ENCODE data around the gene IL2RG. TPM values are rescaled to one million over a fixed set of nuclear protein-coding genes. Genes with fewer than 3 reads are reported as not detected.

IL2RG gene
- total RNA-seq, 1 experiment from 2014 or later: 5.3 TPM

DNA sequence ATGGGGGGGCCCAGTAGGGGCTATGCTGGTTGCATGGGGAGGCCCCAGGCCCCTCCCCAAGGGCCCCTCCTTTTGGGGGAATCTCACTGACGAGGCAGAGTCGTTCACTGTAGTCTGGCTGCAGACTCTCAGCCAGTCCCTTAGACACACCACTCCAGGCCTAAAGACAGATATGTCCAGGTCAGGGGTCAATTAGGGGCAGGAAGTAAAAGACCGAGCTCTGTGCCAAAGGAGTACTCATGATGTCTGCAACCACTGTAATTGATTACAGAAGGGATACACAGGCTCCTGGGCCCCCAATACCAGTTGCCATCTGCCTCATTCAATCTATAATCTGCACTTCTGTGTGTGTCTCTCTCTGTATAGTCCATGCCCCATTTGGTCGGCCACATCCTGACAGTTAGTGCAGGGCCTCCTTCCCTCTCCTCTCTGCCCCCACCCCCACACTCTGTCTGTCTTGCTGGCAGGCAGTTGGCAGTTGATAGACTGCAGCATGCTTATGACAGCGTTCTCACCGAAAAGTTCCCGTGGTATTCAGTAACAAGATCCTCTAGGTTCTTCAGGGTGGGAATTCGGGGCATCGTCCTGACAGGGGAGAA, 3.5 kb downstream of the IL2RG start:
- DNase-seq (ENCODE audit: low read depth): no peak

GRCh38 chrX:71107245-71107644, 4.1 kb downstream of the IL2RG start:
- no peak for DNase-seq (ENCODE audit: low read depth)

- DNase-seq (ENCODE audit: low read depth): peak; percentile 32
These were observed 5.0 kb downstream of the IL2RG start, which contains the start of gene CXorf65 for GRCh38 chrX:71106427-71106826. Gene CXorf65, minus strand, starts transcription at chrX:71106740. Its CDS starts 184 bp downstream, at chrX:71106556.

GRCh38 chrX:71105628-71106027, 5.7 kb downstream of the IL2RG start:
- no peak for DNase-seq (ENCODE audit: low read depth)

- DNase-seq (ENCODE audit: low read depth): no peak
These were observed 8.0 kb downstream of the IL2RG start for GRCh38 chrX:71103110-71103983.

DNA sequence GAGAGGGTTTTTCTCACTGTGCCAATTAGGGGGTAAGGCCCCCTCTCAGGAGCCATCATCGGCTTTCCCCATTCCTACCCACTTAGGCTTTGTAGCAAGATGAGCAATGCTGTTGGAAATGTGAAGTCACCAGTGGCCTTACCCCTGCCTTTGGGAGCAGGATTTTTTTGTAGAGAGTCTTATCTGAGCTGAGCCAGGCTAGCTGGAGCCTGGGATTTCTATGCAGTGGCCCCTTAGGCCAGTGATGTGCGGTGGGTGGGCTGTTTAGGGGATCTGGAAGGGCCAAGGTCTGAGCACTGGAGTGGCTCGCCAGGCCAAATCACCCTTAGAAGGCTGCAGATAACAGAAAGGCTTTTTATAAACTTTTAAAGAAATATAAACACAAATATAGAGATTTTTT, 9.1 kb downstream of the IL2RG start:
- DNase-seq (ENCODE audit: low read depth): no peak

- DNase-seq (ENCODE audit: low read depth): no peak
These were observed 10.5 kb downstream of the IL2RG start for GRCh38 chrX:71100581-71101505.

DNA sequence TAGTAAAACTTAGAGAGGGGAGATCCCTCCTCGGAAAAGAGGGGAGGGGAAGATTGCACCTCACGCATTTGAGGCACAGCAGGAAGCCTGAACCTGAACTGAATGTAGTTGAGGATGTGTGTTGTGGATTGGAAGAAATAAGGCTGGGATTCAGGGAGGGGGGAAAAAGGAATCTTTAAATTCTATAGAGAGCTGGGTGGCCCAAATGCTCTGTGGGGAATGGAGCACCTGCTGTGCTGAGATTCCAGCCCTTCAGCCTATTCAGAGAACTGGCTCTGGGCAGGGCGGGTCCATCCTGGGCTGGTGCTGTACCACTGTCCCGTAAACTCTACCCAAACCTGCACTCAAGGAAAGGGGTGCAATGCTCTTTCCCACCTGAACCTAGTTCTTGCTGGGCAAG, 11.6 kb downstream of the IL2RG start:
- no peak for DNase-seq (ENCODE audit: low read depth)

DNA sequence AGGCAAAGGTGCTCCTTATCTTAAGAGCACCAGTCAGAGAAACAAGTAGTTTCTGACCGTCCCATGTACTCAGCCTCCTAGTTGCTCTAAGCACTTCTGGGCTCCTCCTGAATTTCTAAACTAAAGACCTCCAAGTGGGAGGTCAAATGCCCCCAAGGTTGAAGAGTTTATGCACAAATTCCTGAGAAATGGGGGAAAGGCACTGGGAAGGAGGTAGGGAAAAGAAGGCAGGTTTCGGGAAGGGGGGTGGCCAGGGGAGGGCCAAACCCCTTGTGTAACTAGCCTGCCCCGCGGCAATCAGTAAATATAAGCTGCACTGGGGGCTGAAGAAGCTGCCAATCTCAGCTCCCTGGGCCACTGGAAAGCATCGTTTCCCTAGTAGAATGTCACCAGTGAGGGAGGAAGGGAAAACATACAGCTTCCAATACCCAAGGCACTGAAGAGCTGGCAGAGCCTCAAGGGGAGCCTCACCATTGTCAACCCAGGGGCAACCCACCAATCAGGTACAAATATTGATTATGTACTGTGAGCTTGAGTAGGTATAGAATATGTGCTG, 12.3 kb downstream of the IL2RG start:
- no peak for DNase-seq (ENCODE audit: low read depth)

GRCh38 chrX:71098302-71098701, 13.1 kb downstream of the IL2RG start:
- peak; percentile 54 for DNase-seq (ENCODE audit: low read depth)

- no peak for DNase-seq (ENCODE audit: low read depth)
These were observed 14.7 kb downstream of the IL2RG start for GRCh38 chrX:71096760-71097032.

DNA sequence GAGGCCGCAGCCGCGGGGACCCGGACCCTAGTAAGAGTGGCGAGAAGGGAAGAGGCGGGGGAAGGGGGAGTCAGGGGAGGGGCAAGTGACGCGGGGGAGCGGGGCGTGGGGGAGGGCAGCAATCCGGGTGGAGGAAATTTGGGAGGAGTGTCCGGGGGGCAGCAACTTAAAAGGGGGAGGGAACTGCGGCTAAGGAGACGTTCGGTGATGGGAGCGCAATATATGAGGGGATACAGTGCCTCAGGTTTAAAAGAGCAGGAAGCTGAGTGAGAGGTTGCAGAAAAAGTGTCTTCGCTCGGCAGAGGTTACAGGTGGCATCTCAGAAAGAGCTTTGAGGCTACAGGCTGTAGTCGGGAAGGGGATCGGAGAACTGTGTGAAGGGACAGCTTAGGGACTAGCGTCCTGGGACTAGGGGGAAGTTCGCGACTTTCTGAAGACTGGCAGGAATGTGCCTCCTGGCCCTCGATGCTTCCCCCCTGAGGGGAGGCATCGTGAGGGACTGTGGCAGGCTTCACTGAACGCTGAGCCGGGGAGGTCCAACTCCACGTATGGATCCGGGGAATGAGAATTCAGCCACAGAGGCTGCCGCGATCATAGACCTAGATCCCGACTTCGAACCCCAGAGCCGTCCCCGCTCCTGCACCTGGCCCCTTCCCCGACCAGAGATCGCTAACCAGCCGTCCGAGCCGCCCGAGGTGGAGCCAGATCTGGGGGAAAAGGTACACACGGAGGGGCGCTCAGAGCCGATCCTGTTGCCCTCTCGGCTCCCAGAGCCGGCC, 15.2 kb downstream of the IL2RG start:
- DNase-seq (ENCODE audit: low read depth): peak; percentile 41

DNA sequence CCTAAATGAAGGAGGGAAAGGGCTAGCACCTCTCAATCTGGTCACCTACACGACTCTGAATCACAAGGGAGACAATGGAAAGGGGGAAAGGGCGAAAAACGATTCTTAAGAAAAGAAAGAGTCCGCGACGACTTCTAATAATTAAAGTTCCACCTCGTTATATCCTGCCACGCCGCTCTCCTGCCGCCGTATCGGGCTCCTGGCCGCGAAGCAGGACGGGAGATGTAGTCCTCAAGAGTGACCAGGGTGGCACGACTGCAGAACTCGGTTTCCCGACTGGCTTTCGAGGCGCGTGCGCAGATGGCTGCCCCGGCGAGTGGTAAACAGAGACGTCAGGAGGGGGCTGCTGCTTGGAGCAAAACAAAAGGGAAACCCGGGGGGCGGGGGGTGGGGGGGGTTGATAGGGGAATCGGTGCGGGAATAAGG, 15.8 kb downstream of the IL2RG start, which contains the start of gene FOXO4:
FOXO4 (plus strand) TSS at position 297 of the 426 bp plus-strand sequence. CDS start 678 bp downstream, outside the sequence.
- DNase-seq (ENCODE audit: low read depth): peak; percentile 90

DNA sequence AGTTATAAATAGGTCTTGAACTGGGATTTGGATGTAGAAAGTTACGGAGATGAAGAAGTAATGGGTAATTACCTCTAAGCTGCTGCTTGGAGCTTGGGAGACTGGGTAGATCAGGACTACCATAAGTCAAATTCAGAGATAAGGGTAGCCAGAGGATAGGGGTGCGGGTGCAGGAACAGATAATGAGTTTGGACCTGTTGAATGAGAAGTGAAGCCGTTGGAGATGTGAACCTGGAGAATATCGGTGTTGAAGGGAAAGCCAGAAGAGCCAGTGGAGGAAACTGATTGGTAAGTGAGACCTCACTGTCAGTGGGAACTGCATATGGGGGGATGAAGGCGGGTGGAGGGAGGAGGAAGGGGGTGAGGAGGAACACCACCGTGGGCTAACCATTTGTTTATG, 16.3 kb downstream of the IL2RG start:
- DNase-seq (ENCODE audit: low read depth): no peak

DNA sequence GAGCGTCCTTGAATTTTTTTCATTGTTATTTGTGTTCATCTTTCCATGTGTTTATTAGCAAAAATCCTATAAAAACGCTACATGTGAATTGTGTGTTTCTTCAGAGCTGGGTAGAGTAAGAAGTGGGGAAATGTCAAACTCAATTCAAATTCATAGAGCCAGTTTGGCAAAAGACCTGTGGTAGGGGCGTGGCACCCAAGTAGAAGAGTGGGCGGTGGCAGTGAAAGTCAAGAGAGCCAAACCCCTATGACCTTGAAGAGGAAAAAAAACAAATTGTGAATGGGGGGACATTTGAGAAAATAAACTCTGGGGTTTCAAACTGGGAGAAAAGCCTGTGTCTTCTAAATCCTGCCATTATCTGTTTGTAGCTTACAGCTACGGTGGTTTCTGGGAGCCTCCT, 20.1 kb downstream of the IL2RG start:
- no peak for DNase-seq (ENCODE audit: low read depth)

DNA sequence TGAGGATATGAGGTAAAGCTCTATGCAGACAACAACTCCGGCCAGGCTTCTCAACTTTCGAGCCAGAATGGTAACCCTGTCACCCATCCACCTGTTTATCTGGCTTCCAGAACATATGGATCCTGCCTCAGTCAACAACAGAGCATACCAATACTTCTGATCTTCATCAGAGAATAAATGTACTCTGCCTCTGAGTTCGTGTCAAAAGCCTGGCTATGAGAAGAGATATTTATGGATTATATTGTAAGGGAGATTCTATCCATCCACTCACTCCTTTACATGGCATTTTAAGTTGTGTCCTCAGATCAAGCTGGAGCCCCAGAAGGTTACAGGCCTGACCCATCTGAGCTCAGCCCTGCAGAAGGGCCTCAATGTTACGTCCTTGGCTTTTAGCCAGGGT, 25.5 kb downstream of the IL2RG start:
- no peak for DNase-seq (ENCODE audit: low read depth)

DNA sequence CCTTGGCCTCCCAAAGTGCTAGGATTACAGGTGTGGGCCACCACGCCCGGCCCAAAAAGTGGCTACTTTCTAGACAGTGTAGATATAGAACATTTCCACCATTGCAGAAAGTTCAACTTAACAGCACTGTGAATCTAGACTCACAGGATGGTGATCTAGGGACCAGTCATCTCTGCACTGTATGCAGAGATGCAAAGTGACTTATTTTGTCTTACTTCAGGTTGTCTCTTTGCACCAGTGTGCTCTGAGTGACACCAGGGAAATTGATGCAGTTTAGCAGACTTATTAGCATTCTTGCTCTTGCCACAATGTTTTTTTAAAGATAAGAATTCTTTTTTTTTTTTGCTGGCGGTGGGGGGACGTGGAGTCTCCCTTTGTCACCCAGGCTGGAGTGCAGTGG, 28.6 kb downstream of the IL2RG start:
- peak; percentile 14 for DNase-seq (ENCODE audit: low read depth)

DNA sequence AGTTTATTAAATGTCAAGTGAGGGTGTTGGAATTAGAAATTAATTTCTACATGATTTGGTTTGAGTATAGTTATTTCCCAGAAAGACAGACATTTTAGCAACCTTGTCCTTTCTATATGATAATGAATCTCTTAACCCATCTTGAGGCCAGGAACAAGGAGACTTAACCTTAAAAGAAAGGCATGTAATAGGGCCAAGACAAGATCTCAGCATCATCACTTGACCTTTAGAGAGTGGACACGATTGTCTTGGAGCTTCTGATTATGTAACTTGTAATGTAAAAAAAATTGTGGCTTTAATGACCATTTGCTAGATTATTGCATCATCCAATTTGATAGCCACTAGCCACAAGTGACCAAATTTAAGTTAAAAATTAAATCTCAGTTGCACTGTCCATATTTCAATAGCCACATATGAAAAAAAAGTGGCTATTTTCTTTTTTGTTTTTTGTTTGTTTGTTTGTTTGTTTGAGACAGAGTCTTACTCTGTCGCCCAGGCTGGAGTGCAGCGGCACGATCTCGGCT, 29.2 kb downstream of the IL2RG start:
- peak; percentile 17 for DNase-seq (ENCODE audit: low read depth)

GRCh38 chrX:71081330-71082123, 29.9 kb downstream of the IL2RG start:
- DNase-seq (ENCODE audit: low read depth): peak; percentile 74

DNA sequence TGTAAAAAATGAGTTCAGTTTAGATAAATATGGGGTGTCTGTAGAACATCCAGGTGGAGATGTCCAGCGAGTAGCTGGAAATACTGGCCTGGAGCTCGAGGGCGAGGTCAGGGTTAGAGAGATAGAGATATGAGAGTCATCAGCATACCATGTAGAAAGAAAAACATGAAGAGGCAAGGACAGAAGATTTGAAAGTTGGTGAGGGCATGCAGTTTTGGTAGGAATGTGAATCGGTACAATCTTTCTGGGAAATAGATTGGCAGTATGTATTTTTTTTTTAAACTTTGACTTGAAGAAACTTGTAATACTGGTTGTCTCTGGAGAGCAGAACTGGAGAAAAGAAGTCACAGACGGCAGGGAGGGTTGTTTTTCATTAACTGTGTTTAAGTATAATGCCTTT, 40.8 kb downstream of the IL2RG start:
- DNase-seq (ENCODE audit: low read depth): no peak
